HepG2 (cell line): ENCODE data around the gene ENTPD1. TPM values are rescaled to one million over a fixed set of nuclear protein-coding genes. Genes with fewer than 3 reads are reported as not detected.

Experiments
- ATAC-seq: fragments of 200-7000 bp; cut with Tn5 transposase; 3 replicates; pipeline ENCODE4 v1.9.1; 2020; ENCODE audit warnings: mild to moderate bottlenecking, moderate library complexity
- BruUV-seq: library from RNA; stranded (reverse); fragments of 400-500 nt; replicated peaks from 2 replicates; lab custom pipeline; 2021; lab: Mats Ljungman, UMichigan
- CTCF ChIA-PET: fragments of 300-600 bp; formaldehyde crosslinking; extraction: SDS; loops from one replicate; lab custom pipeline; 2021; ENCODE audit warnings: low total read pairs, inconsistent platforms, low intra/inter-chr PET ratio; lab: Yijun Ruan, JAX
- POLR2A ChIA-PET: fragments of 350-600 bp; sonication (Branson Sonifier 250); formaldehyde crosslinking; loops from one replicate; lab custom pipeline; 2020; ENCODE audit warnings: antibody characterized with exemption, inconsistent platforms; lab: Yijun Ruan, JAX
- DNase-seq: peaks from one replicate; pipeline ENCODE4 v3.0.0-alpha.2; 2015; ENCODE audit warnings: low spot score
- FAIRE-seq: peaks from 3 replicates; lab custom pipeline; 2011; peaks lifted over from hg19 to GRCh38; lab: Jason Lieb, UNC
- H2AFZ ChIP-seq: one replicate; pipeline ENCODE4 v1.6.1; 2011; ENCODE audit warnings: low read length, inconsistent platforms
- H3K27ac ChIP-seq: fragments of 300-600 bp; 3 replicates; pipeline ENCODE4 v1.8.0; 2011; ENCODE audit warnings: mixed run types, mild to moderate bottlenecking, mixed read lengths, low read length, inconsistent platforms; ENCODE audit not compliant: insufficient read depth; ENCODE audit errors: extremely low read length
- H3K27me3 ChIP-seq, 2 experiments: fragments of 200-600 bp in 1 of 2; 2 replicates in 1 of 2; 3 replicates in 1 of 2; pipeline versions ENCODE4 v1.6.0 to v1.8.0; 2011; ENCODE audit warnings: low read length in 2 of 2, mild to moderate bottlenecking in 2 of 2, moderate library complexity in 2 of 2, inconsistent platforms in 1 of 2; ENCODE audit not compliant: insufficient read depth in 2 of 2, control insufficient read depth in 1 of 2
- H3K36me3 ChIP-seq, 2 experiments: fragments of 200-600 bp in 1 of 2; replicated peaks in 1 of 2; 2 replicates in 1 of 2; 3 replicates in 1 of 2; pipeline versions ENCODE4 v1.5.1 to v1.8.0; 2011; ENCODE audit warnings: low read length in 2 of 2, inconsistent platforms in 1 of 2; ENCODE audit not compliant: insufficient read depth in 2 of 2, control insufficient read depth in 1 of 2
- H3K4me1 ChIP-seq: 2 replicates; pipeline ENCODE4 v1.5.1; 2012; ENCODE audit warnings: low read length, inconsistent platforms; ENCODE audit not compliant: insufficient read depth
- H3K4me2 ChIP-seq: 2 replicates; pipeline ENCODE4 v1.6.0; 2011; ENCODE audit warnings: low read depth, low read length, inconsistent platforms
- H3K4me3 ChIP-seq, 3 experiments: fragments of 200-600 bp in 1 of 3; sonication (generic), shearing (Covaris generic) in 1 of 3; replicated peaks in 1 of 3; 2 replicates each; pipeline ENCODE4 v1.5.1; 2011 to 2016; ENCODE audit warnings: low read length in 3 of 3, inconsistent platforms in 2 of 3, low read depth in 2 of 3, mild to moderate bottlenecking in 2 of 3, control low read depth in 1 of 3, mixed read lengths in 1 of 3; ENCODE audit not compliant: insufficient read depth in 1 of 3
- H3K79me2 ChIP-seq: one replicate; pipeline ENCODE4 v1.6.1; 2011; ENCODE audit warnings: low read length, inconsistent platforms; ENCODE audit not compliant: insufficient read depth
- H3K9ac ChIP-seq: 2 replicates; pipeline ENCODE4 v1.6.0; 2011; ENCODE audit warnings: mild to moderate bottlenecking, low read depth, low read length, inconsistent platforms; ENCODE audit not compliant: insufficient read depth
- H3K9me3 ChIP-seq: 2 replicates; pipeline ENCODE4 v1.5.1; 2012; ENCODE audit warnings: mild to moderate bottlenecking, low read length
- H4K20me1 ChIP-seq: 2 replicates; pipeline ENCODE4 v1.6.0; 2011; ENCODE audit warnings: inconsistent platforms, mild to moderate bottlenecking, low read length, moderate library complexity; ENCODE audit not compliant: insufficient read depth
- CENPX ChIP-seq: sonication (generic); formaldehyde crosslinking; IDR thresholded peaks from 2 replicates; pipeline ENCODE4 v1.9.0; 2021; ENCODE audit warnings: mild to moderate bottlenecking, missing genetic modification reagents, moderate library complexity
- PCBP2 ChIP-seq: fragments of 200-400 bp; formaldehyde crosslinking; optimal IDR thresholded peaks from 2 replicates; pipeline ENCODE3; 2018; ENCODE audit warnings: low read length, low read depth; ENCODE audit not compliant: poor library complexity, severe bottlenecking
- PRPF4 ChIP-seq: fragments of 200-400 bp; formaldehyde crosslinking; IDR thresholded peaks from 2 replicates; pipeline ENCODE4 v1.6.1; 2016; ENCODE audit warnings: low read length, low read depth; ENCODE audit not compliant: poor library complexity, severe bottlenecking
- ZBTB33 ChIP-seq: sonication (generic); formaldehyde crosslinking; IDR thresholded peaks from 2 replicates; pipeline ENCODE4 v1.4.0; 2020; ENCODE audit warnings: missing genetic modification reagents
- ZNF362 ChIP-seq: sonication (generic); formaldehyde crosslinking; IDR thresholded peaks from 2 replicates; pipeline ENCODE4 v1.4.0; 2020; ENCODE audit warnings: missing genetic modification reagents, mild to moderate bottlenecking, borderline replicate concordance
- WGBS: methylation state at CpG from one replicate; pipeline ENCODE4 v1.1.6; 2017; ENCODE audit warnings: low lambda C conversion rate; 5-methylcytosine and 5-hydroxymethylcytosine counted together
- in situ Hi-C: cut with HindIII; loops from 2 replicates; pipeline ENCODE4 v1.10.0; 2017; ENCODE audit warnings: low pct_unique_long_range_greater_than_20kb; ENCODE audit not compliant: extremely low pct_ligation_motif_present
- intact Hi-C: fragments of 100-400 bp; cut with micrococcal nuclease; formaldehyde crosslinking; loops from one replicate; pipeline ENCODE4 v1.10.0; 2022; ENCODE audit not compliant: unreplicated experiment
- polyA plus RNA-seq, 8 experiments: library from polyadenylated mRNA; depleted of rRNA in 3 of 8; stranded (reverse) in 7 of 8; unstranded in 1 of 8; fragments of >200 nt; fragmentation: Illumina TruSeq in 4 of 8; extraction: Trizol in 4 of 8; gene quantifications; 2 replicates each; pipeline versions ENCODE4 v1.2.1 to v1.2.3, GENCODE V29; 2011 to 2016; ENCODE audit warnings: low read depth in 4 of 8, missing spikeins in 1 of 8, mixed read lengths in 1 of 8; ENCODE audit not compliant: insufficient read depth in 1 of 8
- total RNA-seq, 5 experiments: library from RNA; depleted of rRNA; stranded (reverse); fragments of >200 nt; fragmentation: Illumina TruSeq; extraction: Trizol; gene quantifications; 2 replicates each; pipeline ENCODE4 v1.2.3, GENCODE V29; 2016; ENCODE audit warnings: low read depth in 1 of 5

Gene ENTPD1
- total and polyA plus RNA-seq, 2 of the 13 experiments (the other 11 are each of a cell fraction or from before 2014, with no cell fraction given): 0.07 TPM

GRCh38 chr10:95761939-95762492 is 6.1 kb downstream of the ENTPD1 start:
- Histone ChIP-seq H3K79me2 (no peaks in the 10 kb centered on the region), H3K4me2 (no peak overlapping the region), H4K20me1 (no peaks in the 10 kb centered on the region), H3K9me3 (no peaks in the 10 kb centered on the region), H2AFZ (no peak overlapping the region), H3K36me3 (no peaks in the 10 kb centered on the region), H3K4me1 (no peaks in the 10 kb centered on the region), H3K4me3 (no peak overlapping the region), H3K9ac (no peak overlapping the region), H3K27ac (no peak overlapping the region), H3K27me3 (no peaks in the 10 kb centered on the region; a peak in 1 of 5 replicates)
- intact Hi-C loops (no loop called here), in situ Hi-C loops (no loop called here)
- no TSS peak for BruUV-seq
- ChIA-PET CTCF (no interaction called here), POLR2A (no interaction called here)
- no peak for FAIRE-seq
- no peak for ATAC-seq
- no peak for DNase-seq
- WGBS: 25% methylated on average over 3 of the region's 3 CpGs
- no peak for TF ChIP-seq ZNF362
- TF ChIP-seq PCBP2: no peak
- no peak for TF ChIP-seq PRPF4
- no peak for TF ChIP-seq ZBTB33 (CRISPR knock-in tag)
- no peak for TF ChIP-seq CENPX (CRISPR knock-in tag)
